Adipocyte (in vitro differentiated cells): ENCODE results near the gene PRR12.

Experiments
- DNase-seq: peaks from one replicate; pipeline ENCODE4 v3.0.0-alpha.2; 2015; ENCODE audit warnings: low read depth
- H3K27me3 ChIP-seq: replicated peaks from 2 replicates; pipeline ENCODE4 v1.7.0; 2013; ENCODE audit warnings: mild to moderate bottlenecking, low read length, moderate library complexity; ENCODE audit not compliant: control insufficient read depth, insufficient read depth
- H3K36me3 ChIP-seq: 2 replicates; pipeline ENCODE4 v1.7.0; 2013; ENCODE audit warnings: low read length, mild to moderate bottlenecking, moderate library complexity; ENCODE audit not compliant: control insufficient read depth, insufficient read depth, severe bottlenecking
- H3K4me1 ChIP-seq: 2 replicates; pipeline ENCODE4 v1.7.0; 2013; ENCODE audit warnings: mild to moderate bottlenecking, low read length, moderate library complexity; ENCODE audit not compliant: control insufficient read depth, insufficient read depth
- H3K4me3 ChIP-seq: 2 replicates; pipeline ENCODE4 v1.7.0; 2013; ENCODE audit warnings: mild to moderate bottlenecking, low read length, moderate library complexity
- H3K9ac ChIP-seq: 2 replicates; pipeline ENCODE4 v1.7.0; 2013; ENCODE audit warnings: mild to moderate bottlenecking, low read length, moderate library complexity
- H3K9me3 ChIP-seq: 2 replicates; pipeline ENCODE4 v1.7.0; 2013; ENCODE audit warnings: mild to moderate bottlenecking, low read length, moderate library complexity; ENCODE audit not compliant: control insufficient read depth

Gene PRR12

DNA sequence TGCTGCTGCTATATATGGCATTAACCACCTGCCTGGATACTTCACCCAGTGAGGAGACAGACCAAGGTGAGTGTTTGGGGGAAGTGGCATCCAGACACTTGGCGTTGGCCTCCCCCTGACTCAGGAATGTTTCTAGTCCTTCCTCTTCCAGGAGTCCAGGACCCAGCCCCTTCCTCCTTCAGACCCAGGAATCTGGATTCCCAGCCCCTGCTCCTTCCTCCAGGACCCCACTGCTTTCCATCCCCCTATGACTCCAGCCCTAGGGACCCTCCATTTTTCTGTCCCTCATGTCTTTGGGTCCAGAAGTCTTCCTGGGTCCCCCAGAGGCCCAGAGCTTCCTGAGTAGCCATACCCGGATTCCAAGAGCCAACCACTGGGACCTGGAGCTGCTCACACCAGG lies 7.7 kb upstream of the PRR12 start:
- no peaks in the 10 kb centered on the region for H3K36me3 ChIP-seq
- no peaks in the 10 kb centered on the region for H3K27me3 ChIP-seq
- DNase-seq, result no peak
- H3K9me3 ChIP-seq, result no peaks in the 10 kb centered on the region
- no peak overlapping the region for H3K4me3 ChIP-seq
- peaks cover 9% of the 10 kb centered on the region for H3K4me1 ChIP-seq
- no peak overlapping the region for H3K9ac ChIP-seq

GRCh38 chr19:49585023-49585422 lies 6.0 kb upstream of the PRR12 start:
- DNase-seq, result no peak
- Histone ChIP-seq H3K4me3 (no peak overlapping the region), H3K4me1 (no peaks in the 10 kb centered on the region), H3K9ac (no peak overlapping the region), H3K27me3 (no peaks in the 10 kb centered on the region), H3K9me3 (no peaks in the 10 kb centered on the region), H3K36me3 (no peaks in the 10 kb centered on the region)

- Histone ChIP-seq H3K27me3 (no peaks in the 10 kb centered on the region), H3K36me3 (no peaks in the 10 kb centered on the region), H3K9me3 (no peaks in the 10 kb centered on the region), H3K9ac (no peak overlapping the region), H3K4me3 (no peak overlapping the region), H3K4me1 (peaks cover 4% of the 10 kb centered on the region)
- DNase-seq, result no peak
Measured at GRCh38 chr19:49587227-49587626, 3.8 kb upstream of the PRR12 start.

DNA sequence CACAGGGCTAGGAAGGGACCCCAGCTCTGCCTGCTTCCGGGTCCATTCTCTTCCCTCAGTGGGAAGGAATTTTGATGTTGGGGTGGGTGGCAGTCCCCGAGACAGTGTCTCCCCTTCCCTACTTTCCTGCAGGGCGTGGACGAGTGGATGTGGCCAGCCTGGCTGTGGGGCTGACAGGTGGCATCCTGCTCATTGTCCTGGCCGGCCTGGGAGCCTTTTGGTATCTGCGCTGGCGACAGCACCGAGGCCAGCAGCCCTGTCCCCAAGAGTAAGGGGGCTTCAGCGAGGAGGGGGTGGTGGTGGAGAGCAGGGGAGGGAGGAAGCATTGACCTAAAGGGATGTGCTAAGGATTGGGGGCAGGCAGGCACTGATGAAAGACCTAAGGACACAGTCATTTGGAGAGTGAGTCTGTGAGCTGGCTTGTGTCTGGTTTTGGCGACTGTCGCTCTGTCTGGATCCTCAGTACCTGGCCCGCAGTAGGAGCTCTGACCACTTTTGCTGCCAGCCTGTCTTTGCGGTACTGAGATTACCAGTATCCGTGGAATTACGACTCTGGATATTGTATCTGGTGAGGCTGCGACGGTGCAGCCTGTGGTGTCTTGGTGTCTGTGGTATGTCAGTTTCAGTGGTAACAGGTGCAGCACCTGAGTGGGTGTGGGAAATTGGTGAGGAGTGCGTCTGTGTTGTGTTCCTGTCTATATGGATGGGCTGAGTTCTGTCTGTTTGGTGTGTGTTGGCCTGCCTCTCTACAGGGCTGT lies 2.4 kb upstream of the PRR12 start:
- peaks cover 9% of the 10 kb centered on the region for H3K4me1 ChIP-seq
- no peak overlapping the region for H3K4me3 ChIP-seq
- no peak for DNase-seq
- no peaks in the 10 kb centered on the region for H3K27me3 ChIP-seq
- H3K36me3 ChIP-seq, result no peaks in the 10 kb centered on the region
- no peaks in the 10 kb centered on the region for H3K9me3 ChIP-seq
- H3K9ac ChIP-seq, result no peak overlapping the region

- Histone ChIP-seq H3K27me3 (no peaks in the 10 kb centered on the region), H3K4me1 (peaks cover 15% of the 10 kb centered on the region), H3K9ac (no peak overlapping the region), H3K9me3 (no peaks in the 10 kb centered on the region), H3K36me3 (peaks cover 6% of the 10 kb centered on the region), H3K4me3 (no peak overlapping the region)
- DNase-seq, result no peak
Measured at GRCh38 chr19:49589502-49589905, 1.5 kb upstream of the PRR12 start.

DNA sequence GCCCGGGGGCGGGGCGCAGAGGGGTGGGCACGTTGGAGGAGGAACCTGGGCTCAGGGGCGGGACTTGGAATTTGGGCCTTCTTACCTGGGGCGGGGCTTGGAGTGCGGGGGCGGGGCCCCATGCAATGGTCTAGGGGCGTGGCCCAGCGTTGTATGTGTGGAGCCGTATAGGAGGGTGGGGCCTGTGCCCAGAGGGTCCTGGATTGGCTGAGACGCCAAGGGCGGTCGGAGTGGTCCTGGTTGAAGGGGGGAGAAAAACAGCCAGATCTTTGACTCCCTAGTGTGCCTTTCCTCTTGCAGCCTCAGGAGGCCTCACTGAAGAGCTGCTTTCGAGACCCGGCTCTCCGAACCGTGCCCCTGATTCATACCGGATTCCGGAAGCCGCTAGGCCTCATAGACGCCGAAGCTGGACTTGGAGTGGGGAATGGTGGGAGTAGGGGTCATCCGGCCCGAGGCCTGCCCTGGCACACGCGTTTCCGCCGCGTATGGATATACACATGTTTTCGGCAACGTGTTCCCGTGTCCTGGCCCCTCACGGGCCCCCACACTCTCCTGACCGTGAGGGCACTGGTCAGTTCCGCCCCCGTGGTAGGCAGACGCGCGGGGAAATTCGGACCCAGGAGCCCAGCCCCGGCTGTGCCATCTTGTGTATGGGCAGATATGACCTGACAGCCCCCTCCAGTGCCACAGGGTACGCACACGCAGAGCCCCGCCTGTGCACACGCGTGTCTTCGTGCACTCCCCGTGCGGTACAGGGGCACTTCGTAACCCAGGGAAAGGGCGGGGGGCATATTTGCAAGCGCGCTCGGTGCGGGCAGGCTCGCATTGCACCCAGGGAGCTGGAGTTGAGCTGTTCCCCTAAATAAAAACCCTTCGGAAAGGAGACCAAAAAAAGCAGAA lies 661 bp upstream of the PRR12 start:
- H3K36me3 ChIP-seq, result peaks cover 9% of the 10 kb centered on the region
- peak; percentile 96 for DNase-seq
- peak overlapping the region; percentile 98 for H3K4me3 ChIP-seq

GRCh38 chr19:49591731-49592485 lies 926 bp downstream of the PRR12 start:
- DNase-seq, result peak; percentile 64
- H3K27me3 ChIP-seq, result no peaks in the 10 kb centered on the region
- H3K36me3 ChIP-seq, result peaks cover 16% of the 10 kb centered on the region
- no peaks in the 10 kb centered on the region for H3K9me3 ChIP-seq
- peaks cover 15% of the 10 kb centered on the region for H3K4me1 ChIP-seq
- peak overlapping the region; percentile 86 for H3K9ac ChIP-seq
- H3K4me3 ChIP-seq, result peak overlapping the region; percentile 85

More for the DNA sequence above, 661 bp upstream of the PRR12 start:
- Histone ChIP-seq H3K9ac (peak overlapping the region; percentile 97), H3K27me3 (no peaks in the 10 kb centered on the region), H3K4me1 (peaks cover 15% of the 10 kb centered on the region), H3K9me3 (no peaks in the 10 kb centered on the region)

- peak; percentile 34 for DNase-seq
- H3K9ac ChIP-seq, result peak overlapping the region; percentile 86
- peaks cover 15% of the 10 kb centered on the region for H3K4me1 ChIP-seq
- peak overlapping the region; percentile 85 for H3K4me3 ChIP-seq
- H3K27me3 ChIP-seq, result no peaks in the 10 kb centered on the region
- H3K36me3 ChIP-seq, result peaks cover 24% of the 10 kb centered on the region
- no peaks in the 10 kb centered on the region for H3K9me3 ChIP-seq
Measured at GRCh38 chr19:49592486-49593232, 1.7 kb downstream of the PRR12 start.

DNA sequence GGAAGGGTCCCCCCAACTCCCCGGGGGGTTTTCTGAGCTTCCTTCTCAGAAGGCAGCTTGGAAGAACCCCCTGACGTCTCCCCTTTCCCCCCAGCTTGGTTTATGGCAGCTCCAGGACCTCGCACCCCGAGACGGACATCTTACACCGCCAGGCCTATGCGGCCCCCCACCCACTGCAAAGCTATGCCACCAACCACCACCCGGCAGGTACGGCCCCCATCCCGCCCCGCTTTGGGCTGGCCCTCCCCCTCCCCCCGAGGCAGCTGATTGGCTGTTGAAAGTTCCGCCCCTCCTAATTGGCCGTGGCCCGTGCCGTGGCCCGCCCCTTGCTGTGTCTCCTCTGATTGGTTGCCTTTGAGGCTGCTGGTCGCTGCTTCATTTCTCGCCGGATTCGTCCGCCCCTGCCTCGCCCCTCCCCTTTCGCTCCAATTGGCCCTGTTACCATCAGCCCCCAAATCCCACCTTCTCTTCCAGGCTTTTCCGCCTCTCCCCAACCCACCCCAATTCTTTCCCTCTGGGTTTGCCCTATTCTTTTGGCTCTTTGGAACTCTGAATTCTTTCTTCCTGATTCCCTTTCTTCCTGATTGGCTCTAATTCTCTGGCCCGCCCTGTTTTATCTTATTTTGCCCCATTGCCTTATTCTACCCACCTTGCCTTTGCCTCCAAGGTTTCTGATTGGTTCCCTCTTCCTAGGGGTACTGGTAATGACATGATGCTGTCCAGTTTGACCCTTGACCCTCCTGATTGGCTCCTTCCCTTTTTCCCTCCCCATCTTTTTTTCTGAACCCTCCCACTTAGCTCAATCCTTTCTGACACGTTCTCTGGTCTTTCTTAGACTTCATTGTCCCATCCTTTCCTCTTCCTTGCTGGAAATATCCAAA lies 2.5 kb downstream of the PRR12 start:
- Histone ChIP-seq H3K9me3 (no peaks in the 10 kb centered on the region), H3K4me3 (peak overlapping the region; percentile 85), H3K36me3 (peaks cover 27% of the 10 kb centered on the region), H3K27me3 (no peaks in the 10 kb centered on the region), H3K4me1 (peaks cover 15% of the 10 kb centered on the region), H3K9ac (peak overlapping the region; percentile 86)
- DNase-seq, result peak; percentile 97
